Stimulated activated CD8-positive, alpha-beta memory T cell treated with anti-CD3 and anti-CD28 coated beads, Interleukin-4, amount 100 ng/mL, for 48 hours (primary cell): ENCODE measurements around the gene RAB3IP.

Experiments
- DNase-seq: peaks from one replicate; pipeline ENCODE4 v3.0.0-alpha.2; 2020

Gene RAB3IP

GRCh38 chr12:69738351-69739286 is at the start of gene RAB3IP:
Gene RAB3IP, plus strand, starts transcription at chr12:69738860. Its CDS starts 16,549 bp downstream, at chr12:69755409.
- DNase-seq, result peak; percentile 95

- DNase-seq, result no peak
These were observed 49.0 kb upstream of the RAB3IP start for GRCh38 chr12:69689638-69690037.

GRCh38 chr12:69694123-69694522 is 44.5 kb upstream of the RAB3IP start:
- no peak for DNase-seq

- no peak for DNase-seq
These were observed 40.6 kb upstream of the RAB3IP start for GRCh38 chr12:69698054-69698453.

- DNase-seq, result no peak
These were observed 39.7 kb upstream of the RAB3IP start, which contains the start of gene BEST3 for GRCh38 chr12:69698769-69699540. Gene BEST3, minus strand, starts transcription at chr12:69699303. Its CDS starts 1,505 bp downstream, at chr12:69697798.

GRCh38 chr12:69701826-69702225 is 36.8 kb upstream of the RAB3IP start:
- no peak for DNase-seq

GRCh38 chr12:69703146-69703642 is 35.5 kb upstream of the RAB3IP start:
- no peak for DNase-seq

- DNase-seq, result no peak
These were observed 34.3 kb upstream of the RAB3IP start for GRCh38 chr12:69704357-69704756.

GRCh38 chr12:69708649-69709048 is 30.0 kb upstream of the RAB3IP start:
- DNase-seq, result no peak

GRCh38 chr12:69712826-69713225 is 25.8 kb upstream of the RAB3IP start:
- no peak for DNase-seq

GRCh38 chr12:69714542-69714941 is 24.1 kb upstream of the RAB3IP start:
- no peak for DNase-seq

GRCh38 chr12:69719336-69720316 is 19.0 kb upstream of the RAB3IP start:
- DNase-seq, result no peak

GRCh38 chr12:69720750-69721149 is 17.9 kb upstream of the RAB3IP start:
- no peak for DNase-seq

- no peak for DNase-seq
These were observed 11.7 kb upstream of the RAB3IP start for GRCh38 chr12:69726922-69727321.

GRCh38 chr12:69732088-69732487 is 6.6 kb upstream of the RAB3IP start:
- DNase-seq, result no peak

GRCh38 chr12:69733638-69734037 is 5.0 kb upstream of the RAB3IP start:
- no peak for DNase-seq

- peak; percentile 73 for DNase-seq
These were observed 879 bp downstream of the RAB3IP start for GRCh38 chr12:69739287-69740191.

GRCh38 chr12:69744109-69744508 is 5.4 kb downstream of the RAB3IP start:
- no peak for DNase-seq

GRCh38 chr12:69751476-69751875 is 12.8 kb downstream of the RAB3IP start:
- no peak for DNase-seq

GRCh38 chr12:69755302-69755701 is 16.6 kb downstream of the RAB3IP start:
- DNase-seq, result no peak

- no peak for DNase-seq
These were observed 17.6 kb downstream of the RAB3IP start for GRCh38 chr12:69756088-69756755.
